ENCODE results near the gene HHIPL2.

HHIPL2 gene

GRCh38 chr1:222540598-222540995 lies 7.3 kb downstream of the HHIPL2 start:
- no peak overlapping the region for H3K27ac ChIP-seq
- no peak for TF ChIP-seq CTCF (conservative IDR thresholded peaks at IDR 0.05)
- no peak for TF ChIP-seq ZFX (IDR thresholded peaks at IDR 0.05)

GRCh38 chr1:222539951-222540597 lies 7.8 kb downstream of the HHIPL2 start:
- H3K27ac ChIP-seq: no peak overlapping the region
- TF ChIP-seq CTCF (conservative IDR thresholded peaks at IDR 0.05): no peak
- no peak for TF ChIP-seq ZFX (IDR thresholded peaks at IDR 0.05)

GRCh38 chr1:222535455-222535854 lies 12.4 kb downstream of the HHIPL2 start:
- no peak overlapping the region for H3K27ac ChIP-seq
- TF ChIP-seq ZFX (IDR thresholded peaks at IDR 0.05) (no peak), CTCF (conservative IDR thresholded peaks at IDR 0.05) (no peak)

GRCh38 chr1:222530852-222531251 lies 17.1 kb downstream of the HHIPL2 start:
- TF ChIP-seq ZFX (IDR thresholded peaks at IDR 0.05): no peak
- TF ChIP-seq CTCF (conservative IDR thresholded peaks at IDR 0.05): no peak

GRCh38 chr1:222529916-222530315 lies 18.0 kb downstream of the HHIPL2 start:
- peak overlapping the region; percentile 22 for H3K27ac ChIP-seq
- TF ChIP-seq CTCF (conservative IDR thresholded peaks at IDR 0.05) (no peak), ZFX (IDR thresholded peaks at IDR 0.05) (no peak)

More at GRCh38 chr1:222530852-222531251, 17.1 kb downstream of the HHIPL2 start:
- H3K27ac ChIP-seq: no peak overlapping the region

- no peak for TF ChIP-seq CTCF (conservative IDR thresholded peaks at IDR 0.05)
- no peak for TF ChIP-seq ZFX (IDR thresholded peaks at IDR 0.05)
Observed at GRCh38 chr1:222529181-222529580, 18.7 kb downstream of the HHIPL2 start.

GRCh38 chr1:222525951-222526350 lies 22.0 kb downstream of the HHIPL2 start:
- no peak overlapping the region for H3K27ac ChIP-seq
- TF ChIP-seq ZFX (IDR thresholded peaks at IDR 0.05) (no peak), CTCF (conservative IDR thresholded peaks at IDR 0.05) (no peak)

More at GRCh38 chr1:222529181-222529580, 18.7 kb downstream of the HHIPL2 start:
- H3K27ac ChIP-seq: no peak overlapping the region

All from C4-2B (cell line).